ENCODE results near the gene TMEM82. TPM values are rescaled to one million over a fixed set of nuclear protein-coding genes. Genes with fewer than 3 reads are reported as not detected.

Gene TMEM82
- total RNA-seq, 4 donors from 2014 or later, result not detected

- no peak for TF ChIP-seq CTCF (IDR thresholded peaks at IDR 0.05; ENCODE audit: low read depth)
These were observed 30.1 kb upstream of the TMEM82 start for GRCh38 chr1:15712168-15712567.

GRCh38 chr1:15714406-15715136 lies 27.7 kb upstream of the TMEM82 start:
- no peak for TF ChIP-seq CTCF (IDR thresholded peaks at IDR 0.05; ENCODE audit: low read depth)

GRCh38 chr1:15717418-15718125 lies 24.7 kb upstream of the TMEM82 start:
- no peak for TF ChIP-seq CTCF (IDR thresholded peaks at IDR 0.05; ENCODE audit: low read depth)

- no peak for TF ChIP-seq CTCF (IDR thresholded peaks at IDR 0.05; ENCODE audit: low read depth)
These were observed 24.1 kb upstream of the TMEM82 start for GRCh38 chr1:15718199-15718601.

GRCh38 chr1:15719381-15720120 lies 22.7 kb upstream of the TMEM82 start:
- no peak for TF ChIP-seq CTCF (IDR thresholded peaks at IDR 0.05; ENCODE audit: low read depth)

- TF ChIP-seq CTCF (IDR thresholded peaks at IDR 0.05; ENCODE audit: low read depth), result no peak
These were observed 21.4 kb upstream of the TMEM82 start for GRCh38 chr1:15720861-15721260.

GRCh38 chr1:15722411-15722810 lies 19.9 kb upstream of the TMEM82 start:
- no peak for TF ChIP-seq CTCF (IDR thresholded peaks at IDR 0.05; ENCODE audit: low read depth)

Data from subcutaneous adipose tissue (tissue), 4 donors.